Measurements from ENCODE around the gene DUOX2.

The DUOX2 gene

DNA sequence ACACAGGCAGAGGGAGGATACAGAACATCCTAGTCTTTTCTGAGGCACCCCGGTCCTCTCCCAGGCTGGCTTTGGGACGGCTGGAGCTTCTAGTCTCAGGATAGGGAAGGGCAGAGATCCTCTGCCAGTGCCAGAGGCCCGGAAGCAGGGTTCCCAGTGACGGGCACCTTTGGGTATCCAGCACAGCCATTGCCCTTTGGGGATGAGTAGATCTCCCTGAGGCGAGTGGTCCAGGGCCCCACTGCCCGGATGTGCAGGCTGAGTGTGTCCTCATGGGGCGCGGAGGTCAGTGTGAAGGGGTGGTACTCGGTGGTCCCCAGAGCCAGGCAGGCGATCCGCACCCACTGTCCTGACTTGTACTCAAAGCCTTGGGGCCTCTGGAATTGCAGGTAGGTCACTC is 18.3 kb downstream of the DUOX2 start:
- Histone ChIP-seq H3K27ac (ENCODE audit: low read depth, low read length) (no peak overlapping the region), H3K4me3 (ENCODE audit: low read depth, low read length) (no peak overlapping the region), H3K9ac (ENCODE audit: low read depth, low read length) (no peak overlapping the region), H3K36me3 (ENCODE audit: control insufficient read depth, insufficient read depth, low read length) (no peaks in the 10 kb centered on the region), H3K4me1 (ENCODE audit: control insufficient read depth, insufficient read depth, low read length) (peaks cover 8% of the 10 kb centered on the region), H3K27me3 (ENCODE audit: control insufficient read depth, insufficient read depth, low read length) (no peaks in the 10 kb centered on the region), H3K9me3 (ENCODE audit: control insufficient read depth, insufficient read depth, low read length) (no peaks in the 10 kb centered on the region)

- H3K36me3 ChIP-seq (ENCODE audit: control insufficient read depth, insufficient read depth, low read length): no peaks in the 10 kb centered on the region
- H3K4me1 ChIP-seq (ENCODE audit: control insufficient read depth, insufficient read depth, low read length): no peaks in the 10 kb centered on the region
- no peak overlapping the region for H3K9ac ChIP-seq (ENCODE audit: low read depth, low read length)
- H3K4me3 ChIP-seq (ENCODE audit: low read depth, low read length): no peak overlapping the region
- H3K27ac ChIP-seq (ENCODE audit: low read depth, low read length): no peak overlapping the region
- no peaks in the 10 kb centered on the region for H3K27me3 ChIP-seq (ENCODE audit: control insufficient read depth, insufficient read depth, low read length)
- H3K9me3 ChIP-seq (ENCODE audit: control insufficient read depth, insufficient read depth, low read length): no peaks in the 10 kb centered on the region
These were observed 19.6 kb downstream of the DUOX2 start for GRCh38 chr15:45094358-45094730.

GRCh38 chr15:45093622-45094357 is 20.2 kb downstream of the DUOX2 start:
- Histone ChIP-seq H3K9me3 (ENCODE audit: control insufficient read depth, insufficient read depth, low read length) (no peaks in the 10 kb centered on the region), H3K27me3 (ENCODE audit: control insufficient read depth, insufficient read depth, low read length) (no peaks in the 10 kb centered on the region), H3K36me3 (ENCODE audit: control insufficient read depth, insufficient read depth, low read length) (no peaks in the 10 kb centered on the region), H3K9ac (ENCODE audit: low read depth, low read length) (no peak overlapping the region), H3K27ac (ENCODE audit: low read depth, low read length) (no peak overlapping the region), H3K4me1 (ENCODE audit: control insufficient read depth, insufficient read depth, low read length) (no peaks in the 10 kb centered on the region), H3K4me3 (ENCODE audit: low read depth, low read length) (no peak overlapping the region)

DNA sequence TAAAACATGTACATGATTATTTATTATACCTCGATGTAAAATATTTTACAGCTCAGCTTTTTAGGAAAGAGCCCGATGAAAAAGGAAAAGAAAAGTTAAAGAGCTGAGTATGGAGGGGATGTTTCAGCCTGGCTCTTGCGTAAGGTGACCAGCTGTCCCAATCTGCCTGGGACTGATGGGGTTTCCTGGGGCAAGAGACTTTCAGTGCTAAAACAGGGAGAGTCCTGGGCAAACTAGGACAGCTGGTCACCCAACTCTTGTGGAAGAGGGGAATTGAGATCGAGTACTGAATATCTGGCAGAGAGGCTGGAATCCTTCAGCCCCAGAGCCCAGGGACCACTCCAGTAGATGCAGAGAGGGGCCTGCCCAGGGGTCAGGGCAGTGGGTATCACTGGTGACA is 21.0 kb downstream of the DUOX2 start:
- Histone ChIP-seq H3K36me3 (ENCODE audit: control insufficient read depth, insufficient read depth, low read length) (no peaks in the 10 kb centered on the region), H3K27ac (ENCODE audit: low read depth, low read length) (no peak overlapping the region), H3K4me1 (ENCODE audit: control insufficient read depth, insufficient read depth, low read length) (no peaks in the 10 kb centered on the region)

GRCh38 chr15:45091576-45091975 is 22.4 kb downstream of the DUOX2 start:
- no peak overlapping the region for H3K4me3 ChIP-seq (ENCODE audit: low read depth, low read length)
- no peak overlapping the region for H3K9ac ChIP-seq (ENCODE audit: low read depth, low read length)
- no peaks in the 10 kb centered on the region for H3K27me3 ChIP-seq (ENCODE audit: control insufficient read depth, insufficient read depth, low read length)
- no peaks in the 10 kb centered on the region for H3K4me1 ChIP-seq (ENCODE audit: control insufficient read depth, insufficient read depth, low read length)
- H3K27ac ChIP-seq (ENCODE audit: low read depth, low read length): no peak overlapping the region
- H3K36me3 ChIP-seq (ENCODE audit: control insufficient read depth, insufficient read depth, low read length): no peaks in the 10 kb centered on the region
- no peaks in the 10 kb centered on the region for H3K9me3 ChIP-seq (ENCODE audit: control insufficient read depth, insufficient read depth, low read length)

More for the DNA sequence above, 21.0 kb downstream of the DUOX2 start:
- no peaks in the 10 kb centered on the region for H3K9me3 ChIP-seq (ENCODE audit: control insufficient read depth, insufficient read depth, low read length)
- no peak overlapping the region for H3K9ac ChIP-seq (ENCODE audit: low read depth, low read length)
- no peak overlapping the region for H3K4me3 ChIP-seq (ENCODE audit: low read depth, low read length)
- no peaks in the 10 kb centered on the region for H3K27me3 ChIP-seq (ENCODE audit: control insufficient read depth, insufficient read depth, low read length)

GRCh38 chr15:45091161-45091560 is 22.8 kb downstream of the DUOX2 start:
- no peak overlapping the region for H3K9ac ChIP-seq (ENCODE audit: low read depth, low read length)
- no peak overlapping the region for H3K27ac ChIP-seq (ENCODE audit: low read depth, low read length)
- no peaks in the 10 kb centered on the region for H3K4me1 ChIP-seq (ENCODE audit: control insufficient read depth, insufficient read depth, low read length)
- no peaks in the 10 kb centered on the region for H3K27me3 ChIP-seq (ENCODE audit: control insufficient read depth, insufficient read depth, low read length)
- H3K9me3 ChIP-seq (ENCODE audit: control insufficient read depth, insufficient read depth, low read length): no peaks in the 10 kb centered on the region
- H3K4me3 ChIP-seq (ENCODE audit: low read depth, low read length): no peak overlapping the region
- no peaks in the 10 kb centered on the region for H3K36me3 ChIP-seq (ENCODE audit: control insufficient read depth, insufficient read depth, low read length)

DNA sequence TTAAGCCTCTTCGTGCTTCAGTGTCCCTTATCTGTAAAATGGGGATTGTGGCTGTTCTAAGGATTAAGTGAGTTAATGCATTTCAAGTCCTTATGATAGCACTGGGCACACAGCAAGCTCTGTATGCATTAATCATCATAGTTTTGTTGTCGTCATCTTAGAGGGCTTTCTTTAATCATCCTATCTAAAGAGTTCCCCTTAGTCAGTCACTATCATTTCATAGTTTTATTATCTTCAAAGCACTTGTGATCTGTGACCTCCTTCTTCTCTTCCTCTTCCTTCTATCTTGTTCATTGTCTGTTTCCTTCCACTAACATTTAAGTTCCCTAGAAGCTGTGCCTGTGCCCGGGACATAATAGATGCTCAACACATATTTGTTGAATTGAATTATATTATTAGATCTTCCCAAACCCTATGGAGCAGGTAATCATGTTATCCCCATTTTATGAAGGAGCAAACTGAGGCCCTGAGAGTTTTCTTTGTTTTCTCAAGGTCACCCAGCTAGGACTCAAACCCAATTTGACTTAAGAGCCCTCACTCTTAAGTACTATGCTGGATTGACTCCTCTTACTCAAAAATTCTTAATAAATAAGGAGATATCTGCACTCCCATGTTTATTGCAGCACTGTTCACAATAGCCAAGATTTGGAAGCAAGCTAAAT is 24.1 kb downstream of the DUOX2 start:
- no peaks in the 10 kb centered on the region for H3K36me3 ChIP-seq (ENCODE audit: control insufficient read depth, insufficient read depth, low read length)
- no peaks in the 10 kb centered on the region for H3K4me1 ChIP-seq (ENCODE audit: control insufficient read depth, insufficient read depth, low read length)
- H3K27me3 ChIP-seq (ENCODE audit: control insufficient read depth, insufficient read depth, low read length): no peaks in the 10 kb centered on the region
- no peak overlapping the region for H3K27ac ChIP-seq (ENCODE audit: low read depth, low read length)
- H3K9me3 ChIP-seq (ENCODE audit: control insufficient read depth, insufficient read depth, low read length): no peaks in the 10 kb centered on the region
- no peak overlapping the region for H3K9ac ChIP-seq (ENCODE audit: low read depth, low read length)
- no peak overlapping the region for H3K4me3 ChIP-seq (ENCODE audit: low read depth, low read length)

- Histone ChIP-seq H3K9me3 (ENCODE audit: control insufficient read depth, insufficient read depth, low read length) (no peaks in the 10 kb centered on the region), H3K27me3 (ENCODE audit: control insufficient read depth, insufficient read depth, low read length) (no peaks in the 10 kb centered on the region; the same call in 1 of the 2 replicates), H3K9ac (ENCODE audit: low read depth, low read length) (no peak overlapping the region), H3K4me1 (ENCODE audit: control insufficient read depth, insufficient read depth, low read length) (no peaks in the 10 kb centered on the region), H3K27ac (ENCODE audit: low read depth, low read length) (no peak overlapping the region), H3K4me3 (ENCODE audit: low read depth, low read length) (no peak overlapping the region), H3K36me3 (ENCODE audit: control insufficient read depth, insufficient read depth, low read length) (no peaks in the 10 kb centered on the region)
These were observed 24.9 kb downstream of the DUOX2 start for GRCh38 chr15:45088801-45089711.

GRCh38 chr15:45087513-45087912 is 26.5 kb downstream of the DUOX2 start:
- Histone ChIP-seq H3K9ac (ENCODE audit: low read depth, low read length) (no peak overlapping the region), H3K4me1 (ENCODE audit: control insufficient read depth, insufficient read depth, low read length) (no peaks in the 10 kb centered on the region), H3K27ac (ENCODE audit: low read depth, low read length) (no peak overlapping the region), H3K9me3 (ENCODE audit: control insufficient read depth, insufficient read depth, low read length) (no peaks in the 10 kb centered on the region), H3K4me3 (ENCODE audit: low read depth, low read length) (no peak overlapping the region), H3K36me3 (ENCODE audit: control insufficient read depth, insufficient read depth, low read length) (no peaks in the 10 kb centered on the region), H3K27me3 (ENCODE audit: control insufficient read depth, insufficient read depth, low read length) (no peaks in the 10 kb centered on the region; the same call in 1 of the 2 replicates)

GRCh38 chr15:45084163-45084562 is 29.8 kb downstream of the DUOX2 start:
- Histone ChIP-seq H3K27ac (ENCODE audit: low read depth, low read length) (no peak overlapping the region), H3K9me3 (ENCODE audit: control insufficient read depth, insufficient read depth, low read length) (no peaks in the 10 kb centered on the region), H3K4me1 (ENCODE audit: control insufficient read depth, insufficient read depth, low read length) (no peaks in the 10 kb centered on the region), H3K9ac (ENCODE audit: low read depth, low read length) (no peak overlapping the region), H3K27me3 (ENCODE audit: control insufficient read depth, insufficient read depth, low read length) (no peaks in the 10 kb centered on the region; the same call in 1 of the 2 replicates), H3K36me3 (ENCODE audit: control insufficient read depth, insufficient read depth, low read length) (no peaks in the 10 kb centered on the region), H3K4me3 (ENCODE audit: low read depth, low read length) (no peak overlapping the region)

- Histone ChIP-seq H3K27ac (ENCODE audit: low read depth, low read length) (no peak overlapping the region), H3K4me3 (ENCODE audit: low read depth, low read length) (no peak overlapping the region), H3K4me1 (ENCODE audit: control insufficient read depth, insufficient read depth, low read length) (no peaks in the 10 kb centered on the region), H3K27me3 (ENCODE audit: control insufficient read depth, insufficient read depth, low read length) (no peaks in the 10 kb centered on the region; the same call in 1 of the 2 replicates), H3K36me3 (ENCODE audit: control insufficient read depth, insufficient read depth, low read length) (no peaks in the 10 kb centered on the region), H3K9ac (ENCODE audit: low read depth, low read length) (no peak overlapping the region), H3K9me3 (ENCODE audit: control insufficient read depth, insufficient read depth, low read length) (no peaks in the 10 kb centered on the region)
These were observed 30.7 kb downstream of the DUOX2 start for GRCh38 chr15:45083223-45083622.
